Endodermal cell (in vitro differentiated cells): ENCODE measurements around the gene GRAMD2B. TPM values are rescaled to one million over a fixed set of nuclear protein-coding genes. Genes with fewer than 3 reads are reported as not detected.

Experiments
- DNase-seq: peaks from one replicate; pipeline ENCODE4 v3.0.0-alpha.2; 2017
- H3K27ac ChIP-seq: 2 replicates; pipeline ENCODE4 v1.5.1; 2013; ENCODE audit warnings: mild to moderate bottlenecking, low read depth, low read length, moderate library complexity
- H3K27me3 ChIP-seq: 2 replicates; pipeline ENCODE4 v1.6.1; 2013; ENCODE audit warnings: mild to moderate bottlenecking, low read length, moderate library complexity; ENCODE audit not compliant: insufficient read depth, control insufficient read depth, poor library complexity, severe bottlenecking
- H3K36me3 ChIP-seq: 2 replicates; pipeline ENCODE4 v1.7.0; 2013; ENCODE audit warnings: mild to moderate bottlenecking, low read length, moderate library complexity; ENCODE audit not compliant: control insufficient read depth, insufficient read depth
- H3K4me1 ChIP-seq: one replicate; pipeline ENCODE4 v1.7.0; 2013; ENCODE audit warnings: low read length; ENCODE audit not compliant: control insufficient read depth, insufficient read depth
- H3K4me3 ChIP-seq: 2 replicates; pipeline ENCODE4 v1.5.1; 2013; ENCODE audit warnings: mild to moderate bottlenecking, low read length, moderate library complexity
- H3K9ac ChIP-seq: 2 replicates; pipeline ENCODE4 v1.6.1; 2013; ENCODE audit warnings: mild to moderate bottlenecking, low read length, moderate library complexity; ENCODE audit not compliant: poor library complexity, severe bottlenecking; ENCODE audit errors: extremely low read depth
- H3K9me3 ChIP-seq: 2 replicates; pipeline ENCODE4 v1.6.1; 2013; ENCODE audit warnings: mild to moderate bottlenecking, low read length, moderate library complexity; ENCODE audit not compliant: control insufficient read depth
- H3K27ac Mint-ChIP-seq: 2 replicates; pipeline ENCODE4 v1.8.0; 2020; ENCODE audit warnings: mixed read lengths
- H3K27me3 Mint-ChIP-seq: 2 replicates; pipeline ENCODE4 v1.8.0; 2021; ENCODE audit warnings: mild to moderate bottlenecking, mixed read lengths; ENCODE audit not compliant: insufficient read depth
- H3K36me3 Mint-ChIP-seq: 2 replicates; pipeline ENCODE4 v1.8.0; 2020; ENCODE audit warnings: low read depth, mixed read lengths
- H3K4me1 Mint-ChIP-seq: 2 replicates; pipeline ENCODE4 v1.8.0; 2020; ENCODE audit warnings: mixed read lengths
- H3K4me3 Mint-ChIP-seq: 2 replicates; pipeline ENCODE4 v1.8.0; 2020; ENCODE audit warnings: mild to moderate bottlenecking, moderate library complexity, mixed read lengths
- H3K9me3 Mint-ChIP-seq: 2 replicates; pipeline ENCODE4 v1.8.0; 2020; ENCODE audit warnings: mild to moderate bottlenecking, mixed read lengths
- WGBS, 2 experiments: methylation state at CpG; one replicate each; pipeline versions ENCODE4 v1.1.5 to v1.1.7; 2013; ENCODE audit warnings: missing lambda C conversion rate in 2 of 2, mixed read lengths in 1 of 2; ENCODE audit not compliant: insufficient coverage in 1 of 2, insufficient read length in 1 of 2; 5-methylcytosine and 5-hydroxymethylcytosine counted together
- total RNA-seq, 2 donors: library from RNA; stranded (reverse); fragmentation: NEBNext Ultra II Directional in 1 of 2; extraction: Animal tissue kit (Norgen Biotek cat#: 25700) in 1 of 2; gene quantifications; 2 replicates in 1 of 2; 3 replicates in 1 of 2; pipeline ENCODE4 v1.2.1, GENCODE V29; 2021
- TF ChIP-seq, protein P1 (sequence below): fragments of 200-600 bp; sonication (generic); conservative IDR thresholded peaks from 2 replicates; pipeline ENCODE4 v1.5.0; 2021; ENCODE audit warnings: antibody characterized with exemption, mild to moderate bottlenecking

Gene GRAMD2B
- total RNA-seq, 2 donors from 2014 or later: 8.4 to 11.1 TPM

DNA sequence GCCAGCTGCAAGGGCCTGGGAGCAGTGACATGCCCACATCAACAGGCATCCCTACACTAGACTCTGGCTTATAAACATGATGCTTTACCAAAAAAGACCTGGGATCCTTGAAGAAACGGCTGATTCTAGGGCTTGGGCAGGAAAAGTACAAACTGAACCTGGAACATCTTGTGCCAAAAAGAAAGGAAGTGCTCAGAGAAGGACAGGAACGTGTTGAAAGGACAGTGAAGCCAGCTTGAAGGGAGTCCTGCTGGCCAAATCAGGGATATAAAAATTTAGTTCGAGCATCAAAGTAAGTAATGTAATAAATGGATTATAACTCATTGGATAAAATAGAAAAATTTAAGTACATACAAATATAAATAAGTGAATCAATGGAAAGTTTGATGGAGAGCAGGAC, 113.7 kb downstream of the GRAMD2B start:
- Histone ChIP-seq H3K27me3 (no peaks in the 10 kb centered on the region), H3K4me3 (no peak overlapping the region), H3K9ac (no peak overlapping the region), H3K9me3 (no peaks in the 10 kb centered on the region), H3K27ac (no peak overlapping the region), H3K4me1 (no peaks in the 10 kb centered on the region), H3K36me3 (no peaks in the 10 kb centered on the region)
- H3K27me3 Mint-ChIP-seq: no peaks in the 10 kb centered on the region
- no peak for DNase-seq
- peaks cover 5% of the 10 kb centered on the region for H3K9me3 Mint-ChIP-seq
- H3K4me3 Mint-ChIP-seq: no peak overlapping the region
- 83 to 84% methylated on average over 2 of the region's 3 CpGs for WGBS, 2 experiments
- TF ChIP-seq, protein P1, sequence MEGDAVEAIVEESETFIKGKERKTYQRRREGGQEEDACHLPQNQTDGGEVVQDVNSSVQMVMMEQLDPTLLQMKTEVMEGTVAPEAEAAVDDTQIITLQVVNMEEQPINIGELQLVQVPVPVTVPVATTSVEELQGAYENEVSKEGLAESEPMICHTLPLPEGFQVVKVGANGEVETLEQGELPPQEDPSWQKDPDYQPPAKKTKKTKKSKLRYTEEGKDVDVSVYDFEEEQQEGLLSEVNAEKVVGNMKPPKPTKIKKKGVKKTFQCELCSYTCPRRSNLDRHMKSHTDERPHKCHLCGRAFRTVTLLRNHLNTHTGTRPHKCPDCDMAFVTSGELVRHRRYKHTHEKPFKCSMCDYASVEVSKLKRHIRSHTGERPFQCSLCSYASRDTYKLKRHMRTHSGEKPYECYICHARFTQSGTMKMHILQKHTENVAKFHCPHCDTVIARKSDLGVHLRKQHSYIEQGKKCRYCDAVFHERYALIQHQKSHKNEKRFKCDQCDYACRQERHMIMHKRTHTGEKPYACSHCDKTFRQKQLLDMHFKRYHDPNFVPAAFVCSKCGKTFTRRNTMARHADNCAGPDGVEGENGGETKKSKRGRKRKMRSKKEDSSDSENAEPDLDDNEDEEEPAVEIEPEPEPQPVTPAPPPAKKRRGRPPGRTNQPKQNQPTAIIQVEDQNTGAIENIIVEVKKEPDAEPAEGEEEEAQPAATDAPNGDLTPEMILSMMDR: peak; percentile 47
- no peak overlapping the region for H3K27ac Mint-ChIP-seq
- peaks cover 2% of the 10 kb centered on the region for H3K4me1 Mint-ChIP-seq
- no peaks in the 10 kb centered on the region for H3K36me3 Mint-ChIP-seq

DNA sequence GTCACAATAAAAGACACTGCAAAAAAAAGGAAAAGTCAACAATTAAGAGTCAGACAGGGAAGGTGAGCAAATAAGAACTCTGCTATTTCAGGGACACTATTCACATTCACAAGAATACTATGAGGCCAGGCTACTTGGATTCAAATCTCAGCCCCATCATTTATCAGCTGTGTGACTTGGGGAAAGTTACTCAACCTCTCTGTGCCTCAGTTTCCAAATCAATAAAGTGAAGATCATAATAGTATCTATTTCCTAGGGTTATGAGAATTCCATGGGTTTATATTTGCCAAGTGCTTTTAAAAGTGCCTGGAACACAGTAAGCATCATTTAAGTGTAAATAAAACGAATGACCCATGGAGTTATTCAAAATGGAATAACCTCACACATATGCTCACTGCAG, 115.4 kb downstream of the GRAMD2B start:
- no peaks in the 10 kb centered on the region for H3K4me1 ChIP-seq
- H3K4me1 Mint-ChIP-seq: peaks cover 2% of the 10 kb centered on the region
- H3K27ac Mint-ChIP-seq: no peak overlapping the region
- H3K27me3 ChIP-seq: no peaks in the 10 kb centered on the region
- no peak overlapping the region for H3K4me3 ChIP-seq
- peaks cover 4% of the 10 kb centered on the region for H3K36me3 Mint-ChIP-seq
- H3K36me3 ChIP-seq: no peaks in the 10 kb centered on the region
- TF ChIP-seq, protein P1: no peak
- H3K9me3 Mint-ChIP-seq: peaks cover 5% of the 10 kb centered on the region
- no peak overlapping the region for H3K9ac ChIP-seq
- 92% methylated on average over 1 of the region's 1 CpG; no CpG with 5 or more reads in 1 of the 2 experiments for WGBS, 2 experiments
- H3K4me3 Mint-ChIP-seq: no peak overlapping the region
- H3K27ac ChIP-seq: no peak overlapping the region
- no peaks in the 10 kb centered on the region for H3K27me3 Mint-ChIP-seq
- H3K9me3 ChIP-seq: no peaks in the 10 kb centered on the region
- DNase-seq: no peak

DNA sequence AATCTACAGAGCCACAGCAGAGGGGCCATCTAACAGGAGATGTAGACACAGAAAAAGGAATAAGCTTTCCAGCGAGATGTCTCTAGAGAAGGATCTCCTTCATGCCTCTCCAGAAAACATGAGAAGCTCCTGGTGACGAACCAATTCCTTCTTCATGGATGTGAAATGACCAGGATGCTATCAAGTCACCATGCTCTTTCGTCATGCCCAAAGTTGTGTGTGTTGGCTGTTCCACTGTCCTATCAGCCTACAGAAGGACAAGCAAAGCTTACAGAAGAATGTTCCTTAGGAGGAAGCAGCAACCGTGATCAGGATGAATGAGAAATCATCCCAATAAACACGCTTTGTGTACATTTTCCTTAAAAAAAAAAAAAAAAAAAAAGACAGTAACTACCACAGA, 117.4 kb downstream of the GRAMD2B start:
- WGBS, 2 experiments: 83 to 90% methylated on average over 3 to 5 of the region's 5 CpGs
- H3K9me3 Mint-ChIP-seq: no peaks in the 10 kb centered on the region
- DNase-seq: no peak
- H3K36me3 ChIP-seq: peaks cover 9% of the 10 kb centered on the region
- no peak overlapping the region for H3K4me3 ChIP-seq
- H3K36me3 Mint-ChIP-seq: peaks cover 16% of the 10 kb centered on the region
- no peak overlapping the region for H3K9ac ChIP-seq
- no peak overlapping the region for H3K27ac ChIP-seq
- no peaks in the 10 kb centered on the region for H3K27me3 Mint-ChIP-seq
- H3K4me1 Mint-ChIP-seq: peaks cover 2% of the 10 kb centered on the region
- TF ChIP-seq, protein P1: no peak
- H3K27ac Mint-ChIP-seq: no peak overlapping the region
- H3K9me3 ChIP-seq: no peaks in the 10 kb centered on the region
- H3K4me3 Mint-ChIP-seq: no peak overlapping the region
- H3K4me1 ChIP-seq: no peaks in the 10 kb centered on the region
- no peaks in the 10 kb centered on the region for H3K27me3 ChIP-seq
